Coronary artery (tissue), 2 donors: Measurements from ENCODE around the gene MICAL3.

Source experiments
- DNase-seq: peaks from one replicate; pipeline ENCODE4 v3.0.0-alpha.2; 2017; ENCODE audit warnings: low spot score
- H3K27ac ChIP-seq, 2 donors: fragments of 200-600 bp; sonication (generic); one replicate each; pipeline ENCODE4 v1.5.1; 2016 to 2019
- H3K4me3 ChIP-seq: fragments of 200-600 bp; sonication (generic); 2 replicates; pipeline ENCODE4 v1.5.1; 2016; ENCODE audit warnings: mild to moderate bottlenecking, moderate library complexity
- TF ChIP-seq, protein P1 (sequence below): fragments of 200-600 bp; sonication (generic); IDR thresholded peaks from one replicate; pipeline ENCODE4 v1.5.1; 2019; ENCODE audit warnings: antibody characterized with exemption

MICAL3 gene

DNA sequence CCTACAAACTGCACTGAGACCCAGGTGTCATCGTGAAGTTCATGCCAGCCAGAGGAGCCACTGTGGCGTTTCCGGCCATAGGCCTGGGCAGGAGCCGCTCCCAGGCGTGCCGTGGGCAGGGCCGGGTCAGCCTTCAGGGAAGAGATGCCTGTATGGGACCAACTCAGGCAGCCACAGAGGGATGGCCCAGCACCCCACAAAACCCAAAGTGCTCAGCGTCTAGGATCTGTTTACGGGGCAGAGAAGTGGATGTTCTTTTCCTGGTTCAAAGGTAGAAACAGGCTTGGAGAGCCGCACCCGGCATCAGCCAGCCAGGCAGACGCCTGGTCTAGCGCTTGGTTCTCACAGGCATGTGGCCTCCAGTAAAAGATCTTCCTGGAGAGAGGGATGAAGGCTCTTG, 241.7 kb downstream of the MICAL3 start:
- H3K27ac ChIP-seq, result no peak overlapping the region
- no peak for DNase-seq
- H3K4me3 ChIP-seq, result no peak overlapping the region
- TF ChIP-seq, protein P1, sequence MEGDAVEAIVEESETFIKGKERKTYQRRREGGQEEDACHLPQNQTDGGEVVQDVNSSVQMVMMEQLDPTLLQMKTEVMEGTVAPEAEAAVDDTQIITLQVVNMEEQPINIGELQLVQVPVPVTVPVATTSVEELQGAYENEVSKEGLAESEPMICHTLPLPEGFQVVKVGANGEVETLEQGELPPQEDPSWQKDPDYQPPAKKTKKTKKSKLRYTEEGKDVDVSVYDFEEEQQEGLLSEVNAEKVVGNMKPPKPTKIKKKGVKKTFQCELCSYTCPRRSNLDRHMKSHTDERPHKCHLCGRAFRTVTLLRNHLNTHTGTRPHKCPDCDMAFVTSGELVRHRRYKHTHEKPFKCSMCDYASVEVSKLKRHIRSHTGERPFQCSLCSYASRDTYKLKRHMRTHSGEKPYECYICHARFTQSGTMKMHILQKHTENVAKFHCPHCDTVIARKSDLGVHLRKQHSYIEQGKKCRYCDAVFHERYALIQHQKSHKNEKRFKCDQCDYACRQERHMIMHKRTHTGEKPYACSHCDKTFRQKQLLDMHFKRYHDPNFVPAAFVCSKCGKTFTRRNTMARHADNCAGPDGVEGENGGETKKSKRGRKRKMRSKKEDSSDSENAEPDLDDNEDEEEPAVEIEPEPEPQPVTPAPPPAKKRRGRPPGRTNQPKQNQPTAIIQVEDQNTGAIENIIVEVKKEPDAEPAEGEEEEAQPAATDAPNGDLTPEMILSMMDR, result no peak

DNA sequence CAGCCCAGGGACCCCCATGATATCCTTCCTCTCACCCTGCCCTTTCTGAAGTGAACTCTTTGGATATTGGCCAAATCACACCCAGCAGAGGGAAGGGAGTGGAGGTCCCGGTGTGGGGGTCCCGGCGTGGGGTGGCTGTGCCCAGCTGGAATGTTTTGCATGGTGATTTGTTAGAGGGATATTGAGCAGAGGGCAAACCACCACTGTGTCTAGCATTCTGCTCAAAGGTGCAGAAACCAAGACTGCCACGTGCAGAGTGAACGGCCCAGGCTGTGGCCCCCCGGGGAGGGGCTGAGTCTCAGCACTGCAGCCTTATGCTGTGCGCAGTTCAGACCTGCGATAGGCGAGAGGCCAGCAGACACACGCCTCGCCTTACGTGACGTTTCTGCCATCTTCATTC, 242.2 kb downstream of the MICAL3 start:
- TF ChIP-seq, protein P1, result no peak
- DNase-seq, result no peak
- Histone ChIP-seq H3K4me3 (no peak overlapping the region), H3K27ac (no peak overlapping the region)

DNA sequence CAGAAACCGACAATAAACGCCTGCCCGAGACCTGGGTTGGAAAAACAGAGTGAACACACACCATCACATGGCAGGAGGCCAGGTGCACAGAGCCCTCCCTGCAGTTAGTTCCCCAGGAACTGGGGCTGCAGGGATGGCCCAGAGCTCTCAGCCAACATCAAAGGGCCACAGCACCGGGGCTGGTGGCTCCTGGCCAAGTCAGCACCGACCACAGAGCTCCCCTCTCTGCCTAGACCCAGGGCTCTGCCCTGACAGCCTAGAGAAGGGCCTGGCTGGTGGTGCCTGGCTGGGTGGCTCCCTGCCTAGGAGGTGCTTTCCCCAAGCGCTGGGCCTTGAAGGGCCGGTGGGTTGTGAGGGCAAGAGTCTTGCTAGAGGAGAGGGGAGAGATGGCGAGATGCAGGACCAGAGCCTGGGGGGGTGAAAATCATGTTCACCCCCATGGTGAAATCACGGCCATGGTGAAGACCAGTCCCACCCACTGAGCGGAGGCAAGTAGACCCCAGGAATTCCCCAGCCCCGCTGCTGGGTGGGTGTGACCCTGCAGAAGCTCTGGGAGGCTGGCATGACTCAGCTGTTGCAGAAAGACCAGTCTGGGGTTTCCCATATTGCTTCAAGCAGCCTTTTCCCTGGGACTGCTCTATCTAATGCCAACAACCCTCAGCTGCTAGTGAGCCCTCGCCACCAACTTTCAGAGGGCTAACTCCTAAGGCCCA, 242.9 kb downstream of the MICAL3 start:
- TF ChIP-seq, protein P1, result no peak
- Histone ChIP-seq H3K27ac (no peak overlapping the region), H3K4me3 (no peak overlapping the region)
- no peak for DNase-seq

DNA sequence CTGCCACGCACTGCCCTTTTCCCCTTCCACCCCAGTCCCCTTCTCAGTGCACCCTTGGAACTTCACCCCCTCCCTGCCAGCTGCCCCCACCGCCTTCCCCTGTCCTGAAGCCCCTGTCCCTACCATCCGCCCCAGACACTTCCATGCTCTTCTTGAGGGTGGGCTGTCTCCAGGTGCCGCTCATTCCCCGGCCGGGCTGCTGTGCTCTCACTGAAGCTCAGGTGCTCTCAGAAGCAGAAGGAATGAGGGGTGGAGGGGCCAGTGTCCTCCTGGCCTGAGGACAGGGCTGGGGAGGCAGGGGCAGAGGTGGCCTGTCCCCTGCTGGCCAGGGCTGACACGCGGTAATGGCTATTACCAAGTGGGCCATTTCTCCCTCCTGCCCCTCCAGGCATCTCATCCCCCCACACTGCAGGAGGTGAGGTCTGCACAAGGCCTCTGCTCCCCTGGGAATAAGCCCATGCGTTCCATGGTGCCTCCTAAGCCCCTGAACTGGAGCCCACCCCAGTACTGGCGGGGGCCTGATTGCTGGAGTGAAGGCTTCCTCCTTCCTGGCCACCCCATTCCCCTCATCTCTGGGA, 243.5 kb downstream of the MICAL3 start:
- no peak overlapping the region for H3K27ac ChIP-seq
- no peak overlapping the region for H3K4me3 ChIP-seq
- no peak for DNase-seq
- TF ChIP-seq, protein P1, result no peak

DNA sequence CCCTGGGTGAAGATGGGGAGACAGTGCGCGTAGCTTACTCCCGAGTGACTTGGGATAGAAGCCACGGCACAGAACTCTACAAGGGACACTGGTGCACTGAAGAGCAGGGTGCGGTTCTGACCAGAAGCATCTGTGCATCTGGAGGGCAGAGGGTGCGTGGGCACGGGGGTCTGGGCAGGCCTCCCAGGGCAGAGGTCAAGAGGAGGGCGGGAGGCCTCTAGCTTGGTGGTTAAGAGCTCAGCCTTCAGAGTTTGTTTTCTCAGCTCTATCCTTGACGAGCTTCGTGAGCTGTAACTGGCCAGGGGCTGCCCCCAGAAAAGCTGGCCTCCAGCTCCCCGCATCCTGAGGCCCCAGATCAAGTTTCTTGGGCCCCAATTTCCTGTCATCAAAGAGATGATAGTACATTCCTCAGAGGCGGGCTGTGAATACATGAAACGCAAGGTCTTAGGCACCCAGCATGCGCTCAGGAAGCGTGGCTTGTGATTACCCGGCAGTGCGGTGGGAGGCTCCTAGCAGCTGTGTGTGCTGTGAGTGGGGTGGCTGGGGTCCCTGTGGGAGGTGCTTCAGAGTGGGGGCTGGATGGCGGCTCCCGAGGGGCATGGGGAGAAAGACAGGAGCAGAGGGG, 244.1 kb downstream of the MICAL3 start:
- Histone ChIP-seq H3K27ac (no peak overlapping the region), H3K4me3 (no peak overlapping the region)
- TF ChIP-seq, protein P1, result no peak
- no peak for DNase-seq

DNA sequence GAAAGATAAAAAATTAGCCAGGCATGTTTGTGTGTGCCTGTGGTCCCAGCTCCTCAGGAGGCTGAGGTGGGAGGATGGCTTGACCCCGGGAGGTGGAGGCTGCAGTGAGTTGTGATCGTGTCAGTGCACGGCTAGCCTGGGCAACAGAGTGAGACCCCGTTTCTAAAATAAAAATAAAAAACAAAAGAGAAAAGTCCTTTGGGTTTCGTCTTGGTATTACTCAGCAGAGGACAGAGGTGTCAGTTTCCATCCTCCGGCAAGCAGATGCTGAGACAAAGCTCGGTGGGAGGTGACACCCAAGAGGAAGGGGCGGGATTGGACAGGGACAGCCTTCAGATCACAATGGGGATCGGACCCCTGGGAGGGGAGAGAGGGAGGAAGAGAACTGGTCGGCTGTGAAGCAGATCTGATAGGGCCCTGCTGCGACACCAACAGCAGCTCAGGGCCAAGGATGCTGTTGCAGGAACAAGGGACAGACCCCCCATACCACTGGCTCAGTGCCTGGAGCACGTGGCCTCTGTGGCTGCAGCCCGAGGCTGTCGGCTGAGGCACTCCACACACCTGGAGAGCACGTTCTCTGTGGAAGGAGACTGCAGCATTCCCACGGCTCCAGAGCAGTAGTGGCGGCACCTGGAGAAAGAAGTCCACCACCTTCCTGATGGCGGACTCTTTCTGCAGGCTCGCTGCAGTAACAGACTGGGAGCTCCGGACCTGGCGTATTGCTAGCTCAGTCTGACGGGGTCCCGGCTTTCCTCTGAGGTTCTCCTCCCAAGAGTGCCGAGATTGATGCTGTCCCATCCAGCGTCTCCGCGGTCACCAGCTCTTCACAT, 244.9 kb downstream of the MICAL3 start:
- H3K4me3 ChIP-seq, result no peak overlapping the region
- DNase-seq, result no peak
- TF ChIP-seq, protein P1, result no peak

More for the DNA sequence above, 244.9 kb downstream of the MICAL3 start:
- no peak overlapping the region for H3K27ac ChIP-seq
